Liver (tissue), 3 donors: ENCODE measurements around the gene MOGAT3.

ENCODE experiments used
- ATF3 ChIP-seq: IDR thresholded peaks from 2 replicates; pipeline ENCODE4 v1.6.1; 2016; ENCODE audit warnings: antibody characterized with exemption
- CTCF ChIP-seq: fragments of 150-350 bp; IDR thresholded peaks from 2 replicates; pipeline ENCODE4 v1.5.1; 2017; ENCODE audit warnings: improper control_type of control experiment, low read depth, low read length; ENCODE audit not compliant: missing input control
- GABPA ChIP-seq, 2 donors: IDR thresholded peaks in 1 of 2; conservative IDR thresholded peaks in 1 of 2; 2 replicates each; pipeline ENCODE4 v1.6.1; 2016; ENCODE audit warnings: antibody characterized with exemption in 2 of 2, mild to moderate bottlenecking in 1 of 2, moderate library complexity in 1 of 2
- JUND ChIP-seq, 2 donors: IDR thresholded peaks; 2 replicates each; pipeline ENCODE4 v1.6.1; 2016; ENCODE audit warnings: antibody characterized with exemption in 2 of 2
- MAX ChIP-seq: IDR thresholded peaks from 2 replicates; pipeline ENCODE4 v1.6.1; 2016; ENCODE audit warnings: antibody characterized with exemption
- RAD21 ChIP-seq, 2 donors: IDR thresholded peaks; 2 replicates each; pipeline ENCODE4 v1.6.1; 2016; ENCODE audit warnings: antibody characterized with exemption in 2 of 2, mild to moderate bottlenecking in 2 of 2
- REST ChIP-seq: IDR thresholded peaks from 2 replicates; pipeline ENCODE4 v1.6.1; 2016; ENCODE audit warnings: antibody characterized with exemption, mild to moderate bottlenecking
- RXRA ChIP-seq, 2 donors: IDR thresholded peaks; 2 replicates each; pipeline ENCODE4 v1.6.1; 2017 to 2018; ENCODE audit warnings: antibody characterized with exemption in 2 of 2, mild to moderate bottlenecking in 1 of 2
- SP1 ChIP-seq: IDR thresholded peaks from 2 replicates; pipeline ENCODE4 v1.6.1; 2018; ENCODE audit warnings: antibody characterized with exemption, mild to moderate bottlenecking
- TAF1 ChIP-seq: conservative IDR thresholded peaks from 2 replicates; pipeline ENCODE4 v1.6.1; 2016; ENCODE audit warnings: antibody characterized with exemption, mild to moderate bottlenecking
- YY1 ChIP-seq: IDR thresholded peaks from 2 replicates; pipeline ENCODE4 v1.6.1; 2016; ENCODE audit warnings: antibody characterized with exemption, mild to moderate bottlenecking
- ZBTB33 ChIP-seq: IDR thresholded peaks from 2 replicates; pipeline ENCODE4 v1.6.1; 2016; ENCODE audit warnings: antibody characterized with exemption
- donor health status: healthy.
- donor health status: healthy.

- no peak for TF ChIP-seq ZBTB33
- TF ChIP-seq MAX = no peak
- TF ChIP-seq CTCF = no peak
- TF ChIP-seq GABPA (IDR thresholded peaks at IDR 0.05 in 1 of 2, conservative IDR thresholded peaks at IDR 0.05 in 1 of 2) = no peak
- no peak for TF ChIP-seq ATF3
- no peak for TF ChIP-seq TAF1
- TF ChIP-seq JUND (IDR thresholded peaks at IDR 0.05) = no peak
- no peak for TF ChIP-seq RXRA (IDR thresholded peaks at IDR 0.05)
- TF ChIP-seq RAD21 (IDR thresholded peaks at IDR 0.05) = no peak
- TF ChIP-seq REST = no peak
- TF ChIP-seq YY1 = no peak
- TF ChIP-seq SP1 = no peak
Observed at GRCh38 chr7:101248276-101248675, 47.4 kb upstream of the MOGAT3 start.
